ENCODE measurements around the gene FAM209B.

GRCh38 chr20:56522311-56522710 lies 10.7 kb upstream of the FAM209B start:
- TF ChIP-seq, protein P1, sequence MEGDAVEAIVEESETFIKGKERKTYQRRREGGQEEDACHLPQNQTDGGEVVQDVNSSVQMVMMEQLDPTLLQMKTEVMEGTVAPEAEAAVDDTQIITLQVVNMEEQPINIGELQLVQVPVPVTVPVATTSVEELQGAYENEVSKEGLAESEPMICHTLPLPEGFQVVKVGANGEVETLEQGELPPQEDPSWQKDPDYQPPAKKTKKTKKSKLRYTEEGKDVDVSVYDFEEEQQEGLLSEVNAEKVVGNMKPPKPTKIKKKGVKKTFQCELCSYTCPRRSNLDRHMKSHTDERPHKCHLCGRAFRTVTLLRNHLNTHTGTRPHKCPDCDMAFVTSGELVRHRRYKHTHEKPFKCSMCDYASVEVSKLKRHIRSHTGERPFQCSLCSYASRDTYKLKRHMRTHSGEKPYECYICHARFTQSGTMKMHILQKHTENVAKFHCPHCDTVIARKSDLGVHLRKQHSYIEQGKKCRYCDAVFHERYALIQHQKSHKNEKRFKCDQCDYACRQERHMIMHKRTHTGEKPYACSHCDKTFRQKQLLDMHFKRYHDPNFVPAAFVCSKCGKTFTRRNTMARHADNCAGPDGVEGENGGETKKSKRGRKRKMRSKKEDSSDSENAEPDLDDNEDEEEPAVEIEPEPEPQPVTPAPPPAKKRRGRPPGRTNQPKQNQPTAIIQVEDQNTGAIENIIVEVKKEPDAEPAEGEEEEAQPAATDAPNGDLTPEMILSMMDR (conservative IDR thresholded peaks at IDR 0.05 in 1 of 2, IDR thresholded peaks at IDR 0.05 in 1 of 2; ENCODE audit: extremely low read depth in 1 of 2, insufficient read depth in 1 of 2, low read depth in 1 of 2, low read length in 2 of 2): no peak
- TF ChIP-seq EZH2 (IDR thresholded peaks at IDR 0.05; ENCODE audit: borderline replicate concordance, low read length): no peak

All from mammary epithelial cell (primary cell).